ENCODE data around the gene KLF18.

Gene KLF18

DNA sequence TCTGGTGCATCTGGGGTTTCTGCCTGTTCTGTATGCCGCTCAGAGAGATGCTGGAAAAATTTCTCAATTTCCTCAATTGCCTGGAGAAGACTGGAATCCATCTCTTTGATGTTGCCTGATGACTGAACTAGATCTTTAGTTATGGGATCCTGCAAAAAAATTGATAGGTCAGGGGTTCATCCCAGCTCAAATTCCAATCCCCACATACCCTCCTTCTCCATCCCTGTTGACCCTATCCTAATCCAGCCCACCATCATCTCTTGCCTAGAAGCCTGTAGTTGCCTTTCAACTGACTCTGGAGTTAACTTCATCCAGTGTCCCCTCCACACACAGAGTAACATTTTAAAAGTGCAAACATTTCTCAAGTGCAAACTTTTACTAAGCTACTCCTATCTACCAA lies at the start of gene KLF18:
KLF18 (minus strand) TSS at position 101 of the 400 bp plus-strand sequence; CDS start at position 101, 0 bp downstream.
- DNase-seq (ENCODE audit: low read depth in 1 of 2, low spot score in 1 of 2) = no peak
- in situ Hi-C loops (cut with HindIII; ENCODE audit: low pct_unique_long_range_greater_than_20kb, low sequenced_read_pairs) = no loop called here
- TF ChIP-seq JUND (IDR thresholded peaks at IDR 0.05; ENCODE audit: low read depth) = no peak

GRCh38 chr1:44174630-44175029 lies 33.2 kb upstream of the KLF18 start:
- DNase-seq (ENCODE audit: low read depth in 1 of 2, low spot score in 1 of 2) = no peak
- in situ Hi-C loops (cut with HindIII; ENCODE audit: low pct_unique_long_range_greater_than_20kb, low sequenced_read_pairs) = no loop called here
- TF ChIP-seq JUND (IDR thresholded peaks at IDR 0.05; ENCODE audit: low read depth) = no peak

GRCh38 chr1:44170281-44170823 lies 28.9 kb upstream of the KLF18 start:
- in situ Hi-C loops (cut with HindIII; ENCODE audit: low pct_unique_long_range_greater_than_20kb, low sequenced_read_pairs) = no loop called here
- no peak for DNase-seq (ENCODE audit: low read depth in 1 of 2, low spot score in 1 of 2)

DNA sequence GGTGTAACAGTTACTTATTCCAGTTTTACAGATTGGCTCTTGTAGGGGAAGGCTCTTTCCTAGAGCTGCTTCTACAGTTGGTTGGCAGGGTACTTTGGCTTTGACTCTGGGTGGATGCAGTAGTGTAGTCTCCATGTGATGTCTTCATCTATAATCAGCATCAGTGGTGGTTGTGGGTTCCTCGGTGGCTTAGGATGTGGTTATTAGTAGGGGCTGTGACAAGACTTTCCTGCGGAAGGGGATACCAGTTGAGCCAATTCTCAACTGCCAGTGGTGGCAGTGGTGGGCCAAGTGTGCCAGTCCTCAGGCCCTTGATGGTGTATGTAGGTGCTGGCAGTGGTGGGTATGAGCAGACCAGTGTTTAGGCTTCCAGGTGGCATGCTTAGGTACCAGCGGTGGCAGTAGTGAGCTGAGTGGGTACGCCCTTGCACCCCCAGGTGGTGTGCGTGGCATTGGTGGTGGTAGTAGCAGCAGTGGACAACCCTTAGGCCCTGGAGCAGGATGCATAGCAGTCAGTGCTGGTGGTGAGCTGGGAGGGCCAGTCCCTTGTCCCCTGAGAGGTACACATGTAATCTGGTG lies 27.2 kb upstream of the KLF18 start:
- in situ Hi-C loops (cut with HindIII; ENCODE audit: low pct_unique_long_range_greater_than_20kb, low sequenced_read_pairs) = no loop called here
- no peak for DNase-seq (ENCODE audit: low read depth in 1 of 2, low spot score in 1 of 2)
- TF ChIP-seq JUND (IDR thresholded peaks at IDR 0.05; ENCODE audit: low read depth) = no peak

More at GRCh38 chr1:44170281-44170823, 28.9 kb upstream of the KLF18 start:
- no peak for TF ChIP-seq JUND (IDR thresholded peaks at IDR 0.05; ENCODE audit: low read depth)

- no peak for DNase-seq (ENCODE audit: low read depth in 1 of 2, low spot score in 1 of 2)
- no peak for TF ChIP-seq JUND (IDR thresholded peaks at IDR 0.05; ENCODE audit: low read depth)
- in situ Hi-C loops (cut with HindIII; ENCODE audit: low pct_unique_long_range_greater_than_20kb, low sequenced_read_pairs) = no loop called here
These were observed 20.1 kb upstream of the KLF18 start for GRCh38 chr1:44161546-44161945.

DNA sequence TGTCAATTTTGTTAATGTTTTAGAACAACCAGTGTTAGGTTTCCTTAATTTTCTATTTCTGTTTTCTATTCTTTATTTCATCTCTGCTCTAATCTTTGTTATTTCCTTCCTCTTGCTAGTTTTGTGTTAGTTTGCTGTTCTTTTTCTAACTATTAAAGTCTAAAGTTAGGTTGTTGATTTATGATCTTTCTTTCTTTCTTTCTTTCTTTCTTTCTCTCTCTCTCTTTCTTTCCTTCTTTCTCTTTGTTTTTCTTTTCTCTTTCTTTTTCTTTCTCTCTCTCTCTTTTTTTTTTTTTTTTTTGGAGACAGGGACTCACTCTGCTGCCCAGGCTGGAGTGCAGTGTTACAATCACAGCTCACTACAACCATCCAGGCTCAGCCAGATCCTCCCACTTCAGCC lies 17.4 kb upstream of the KLF18 start:
- TF ChIP-seq JUND (IDR thresholded peaks at IDR 0.05; ENCODE audit: low read depth) = no peak
- in situ Hi-C loops (cut with HindIII; ENCODE audit: low pct_unique_long_range_greater_than_20kb, low sequenced_read_pairs) = no loop called here
- no peak for DNase-seq (ENCODE audit: low read depth in 1 of 2, low spot score in 1 of 2)

GRCh38 chr1:44157903-44158302 lies 16.5 kb upstream of the KLF18 start:
- no peak for TF ChIP-seq JUND (IDR thresholded peaks at IDR 0.05; ENCODE audit: low read depth)
- in situ Hi-C loops (cut with HindIII; ENCODE audit: low pct_unique_long_range_greater_than_20kb, low sequenced_read_pairs) = no loop called here
- DNase-seq (ENCODE audit: low read depth in 1 of 2, low spot score in 1 of 2) = no peak

DNA sequence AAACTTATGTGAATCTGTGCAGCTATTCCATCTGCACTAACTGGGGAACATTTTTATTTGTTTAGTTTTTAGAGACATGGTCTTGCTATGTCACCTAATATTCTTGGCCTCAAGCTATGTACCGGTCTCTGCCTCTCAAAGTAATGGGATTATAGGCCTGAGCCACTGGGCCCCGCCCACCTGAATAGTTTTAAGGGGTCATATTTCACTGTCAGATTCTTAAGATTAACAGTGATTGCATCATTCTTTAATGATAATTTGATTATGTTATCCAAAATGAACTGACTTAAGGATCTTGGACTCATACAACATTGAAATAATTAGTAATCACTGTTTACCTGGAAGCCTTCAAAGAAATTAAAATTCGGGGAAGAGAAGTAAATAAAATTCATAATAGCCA lies 12.6 kb upstream of the KLF18 start:
- TF ChIP-seq JUND (IDR thresholded peaks at IDR 0.05; ENCODE audit: low read depth) = no peak
- in situ Hi-C loops (cut with HindIII; ENCODE audit: low pct_unique_long_range_greater_than_20kb, low sequenced_read_pairs) = no loop called here
- DNase-seq (ENCODE audit: low read depth in 1 of 2, low spot score in 1 of 2) = peak in 1 of 2 experiments; percentile 27

- no peak for DNase-seq (ENCODE audit: low read depth in 1 of 2, low spot score in 1 of 2)
- in situ Hi-C loops (cut with HindIII; ENCODE audit: low pct_unique_long_range_greater_than_20kb, low sequenced_read_pairs) = no loop called here
- TF ChIP-seq JUND (IDR thresholded peaks at IDR 0.05; ENCODE audit: low read depth) = no peak
These were observed 11.3 kb upstream of the KLF18 start for GRCh38 chr1:44152692-44153091.

DNA sequence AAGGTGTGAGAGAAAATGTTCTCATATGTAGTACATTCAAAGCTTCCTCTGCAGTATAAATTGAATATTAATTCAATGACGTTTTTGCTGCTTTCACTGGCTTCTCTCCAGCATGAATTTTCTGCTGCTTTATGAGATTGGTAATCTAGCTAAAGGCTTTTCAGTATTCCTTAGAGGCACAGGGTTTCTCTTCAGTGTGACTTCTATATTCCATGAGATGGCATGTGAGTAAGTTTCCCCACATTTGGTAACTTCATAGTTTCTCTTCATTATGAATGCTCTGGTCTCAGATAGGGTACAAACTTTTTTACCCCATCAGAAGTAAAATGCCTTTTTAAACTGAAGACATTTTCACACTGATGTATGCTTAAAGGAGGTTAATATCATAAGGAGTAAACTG lies 10.4 kb upstream of the KLF18 start:
- no peak for TF ChIP-seq JUND (IDR thresholded peaks at IDR 0.05; ENCODE audit: low read depth)
- no peak for DNase-seq (ENCODE audit: low read depth in 1 of 2, low spot score in 1 of 2)
- in situ Hi-C loops (cut with HindIII; ENCODE audit: low pct_unique_long_range_greater_than_20kb, low sequenced_read_pairs) = no loop called here

- in situ Hi-C loops (cut with HindIII; ENCODE audit: low pct_unique_long_range_greater_than_20kb, low sequenced_read_pairs) = no loop called here
- DNase-seq (ENCODE audit: low read depth in 1 of 2, low spot score in 1 of 2) = no peak
- no peak for TF ChIP-seq JUND (IDR thresholded peaks at IDR 0.05; ENCODE audit: low read depth)
These were observed 9.9 kb upstream of the KLF18 start for GRCh38 chr1:44151332-44151731.

- in situ Hi-C loops (cut with HindIII; ENCODE audit: low pct_unique_long_range_greater_than_20kb, low sequenced_read_pairs) = no loop called here
- no peak for DNase-seq (ENCODE audit: low read depth in 1 of 2, low spot score in 1 of 2)
- TF ChIP-seq JUND (IDR thresholded peaks at IDR 0.05; ENCODE audit: low read depth) = no peak
These were observed 6.2 kb upstream of the KLF18 start for GRCh38 chr1:44147582-44147981.

DNA sequence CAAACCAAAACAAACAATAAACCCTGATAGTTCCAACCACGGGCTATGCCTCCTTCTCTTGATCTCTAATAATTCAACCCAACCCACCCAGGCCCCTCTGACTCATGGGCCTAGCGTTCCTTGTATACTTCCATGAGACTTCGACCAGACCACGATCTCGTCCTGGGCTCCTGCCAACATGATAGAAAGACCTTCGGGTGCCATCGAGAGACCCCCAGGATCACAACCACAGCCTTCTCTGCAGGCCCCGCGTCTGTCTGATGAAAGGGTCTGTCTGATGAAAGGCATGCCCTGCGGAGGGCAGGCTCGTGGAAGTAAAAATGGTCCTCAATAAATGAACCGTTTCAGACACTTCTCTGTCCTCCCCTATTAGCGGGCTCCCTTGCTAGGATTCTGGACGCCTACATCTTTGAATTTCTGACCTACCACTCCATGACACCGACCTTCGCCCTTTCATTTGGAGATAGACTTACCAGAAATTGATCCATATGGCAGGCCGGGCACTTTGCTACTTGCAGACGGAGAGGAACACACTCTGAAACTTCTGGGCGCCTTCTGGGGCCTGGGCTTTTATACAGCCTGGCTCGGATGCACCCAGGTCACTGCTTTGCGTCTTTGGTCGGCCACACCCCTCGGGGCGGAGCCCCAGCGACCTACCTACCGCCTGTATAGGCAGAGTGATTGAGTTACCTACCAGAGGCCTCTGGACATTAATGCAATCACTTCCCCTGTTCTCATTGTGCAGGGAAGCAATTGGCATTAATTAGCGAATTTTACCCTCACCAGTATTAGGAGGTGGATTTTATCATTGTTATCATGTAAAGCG lies 5.3 kb upstream of the KLF18 start:
- DNase-seq (ENCODE audit: low read depth in 1 of 2, low spot score in 1 of 2) = no peak
- in situ Hi-C loops (cut with HindIII; ENCODE audit: low pct_unique_long_range_greater_than_20kb, low sequenced_read_pairs) = no loop called here
- no peak for TF ChIP-seq JUND (IDR thresholded peaks at IDR 0.05; ENCODE audit: low read depth)

All from T47D (cell line).